ENCODE results near the gene PAXIP1. TPM values are rescaled to one million over a fixed set of nuclear protein-coding genes. Genes with fewer than 3 reads are reported as not detected.
A peak's percentile ranks its signal among the peaks of the same experiment; 100 is the strongest.

PAXIP1 gene
- total and polyA plus RNA-seq, 10 of the 15 experiments (the other 5 are each of a cell fraction or from before 2014, with no cell fraction given) = 7.3 to 27.2 (median 18.1) TPM

DNA sequence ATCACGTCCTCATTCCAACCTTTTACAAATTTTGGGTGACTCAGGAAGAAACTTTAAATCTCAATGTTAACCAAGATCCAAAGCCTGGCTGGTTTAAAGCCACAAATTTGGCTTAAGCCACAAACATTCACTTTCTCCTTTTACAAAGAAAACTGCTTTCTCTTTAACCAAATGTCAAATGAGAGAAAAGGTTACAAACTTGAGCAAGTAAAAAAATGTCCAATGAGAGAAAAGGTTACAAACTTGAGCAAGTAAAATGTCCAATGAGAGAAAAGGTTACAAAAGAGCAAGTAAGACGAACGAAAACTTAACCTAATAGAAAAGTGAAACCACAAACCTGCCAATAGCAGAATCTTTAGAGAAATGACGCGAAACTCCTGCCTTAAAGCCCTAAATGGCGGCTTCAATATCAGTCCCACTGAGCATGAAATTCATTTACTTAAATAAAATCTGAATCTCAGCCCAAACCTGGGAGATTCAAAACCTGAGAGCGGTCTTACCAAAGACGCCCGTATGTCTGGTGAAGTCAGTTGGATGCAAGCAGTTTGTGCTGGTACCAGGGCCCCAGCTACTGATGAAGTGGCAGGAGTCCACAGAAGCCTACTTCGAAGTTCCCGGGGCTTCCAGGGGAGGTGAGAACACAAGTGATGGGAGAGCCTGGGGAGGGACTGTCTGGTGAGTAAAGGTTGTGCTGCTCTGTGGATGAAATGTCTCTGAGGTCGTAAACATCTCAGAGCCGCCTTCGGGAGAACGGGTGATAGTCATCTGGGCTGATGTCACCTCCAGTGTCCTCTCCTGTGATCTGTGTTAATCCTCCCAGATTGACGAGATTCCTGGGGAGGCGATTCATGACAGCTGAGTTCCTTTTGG, 74.6 kb downstream of the PAXIP1 start (continued):
- TF ChIP-seq, protein P1, sequence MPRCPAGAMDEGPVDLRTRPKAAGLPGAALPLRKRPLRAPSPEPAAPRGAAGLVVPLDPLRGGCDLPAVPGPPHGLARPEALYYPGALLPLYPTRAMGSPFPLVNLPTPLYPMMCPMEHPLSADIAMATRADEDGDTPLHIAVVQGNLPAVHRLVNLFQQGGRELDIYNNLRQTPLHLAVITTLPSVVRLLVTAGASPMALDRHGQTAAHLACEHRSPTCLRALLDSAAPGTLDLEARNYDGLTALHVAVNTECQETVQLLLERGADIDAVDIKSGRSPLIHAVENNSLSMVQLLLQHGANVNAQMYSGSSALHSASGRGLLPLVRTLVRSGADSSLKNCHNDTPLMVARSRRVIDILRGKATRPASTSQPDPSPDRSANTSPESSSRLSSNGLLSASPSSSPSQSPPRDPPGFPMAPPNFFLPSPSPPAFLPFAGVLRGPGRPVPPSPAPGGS (IDR thresholded peaks at IDR 0.05; ENCODE audit: borderline replicate concordance, insufficient read depth, low read depth, low read length, poor library complexity, severe bottlenecking) = no peak
- TF ChIP-seq KDM1A (IDR thresholded peaks at IDR 0.05; ENCODE audit: borderline replicate concordance) (no peak), PML (IDR thresholded peaks at IDR 0.05; ENCODE audit: low read length) (peak; percentile 53; the same call in 1 of the 2 replicates), GABPA (IDR thresholded peaks at IDR 0.05; ENCODE audit: low read depth) (0 out of 2 replicates have a peak, but pooled peaks have one; percentile 27), NFYB (IDR thresholded peaks at IDR 0.05; ENCODE audit: insufficient read depth, low read depth, low read length) (peak; percentile 72), STAT3 (IDR thresholded peaks at IDR 0.05; ENCODE audit: low read depth, low read length) (peak; percentile 71; the same call in 1 of the 2 replicates), SP1 (IDR thresholded peaks at IDR 0.05; ENCODE audit: low read depth, low read length) (peak; percentile 84)
- TF ChIP-seq, protein P2, sequence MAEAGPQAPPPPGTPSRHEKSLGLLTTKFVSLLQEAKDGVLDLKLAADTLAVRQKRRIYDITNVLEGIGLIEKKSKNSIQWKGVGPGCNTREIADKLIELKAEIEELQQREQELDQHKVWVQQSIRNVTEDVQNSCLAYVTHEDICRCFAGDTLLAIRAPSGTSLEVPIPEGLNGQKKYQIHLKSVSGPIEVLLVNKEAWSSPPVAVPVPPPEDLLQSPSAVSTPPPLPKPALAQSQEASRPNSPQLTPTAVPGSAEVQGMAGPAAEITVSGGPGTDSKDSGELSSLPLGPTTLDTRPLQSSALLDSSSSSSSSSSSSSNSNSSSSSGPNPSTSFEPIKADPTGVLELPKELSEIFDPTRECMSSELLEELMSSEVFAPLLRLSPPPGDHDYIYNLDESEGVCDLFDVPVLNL (IDR thresholded peaks at IDR 0.05; ENCODE audit: low read depth, low read length) = 0 out of 2 replicates have a peak, but pooled peaks have one; percentile 38

Measured in GM12878 (cell line).